Measurements from ENCODE around the gene TNN. TPM values are rescaled to one million over a fixed set of nuclear protein-coding genes. Genes with fewer than 3 reads are reported as not detected.

TNN gene
- total and polyA plus RNA-seq, 10 of the 15 experiments (the other 5 are each of a cell fraction or from before 2014, with no cell fraction given): 0.05 to 0.17 (median 0.11) TPM

DNA sequence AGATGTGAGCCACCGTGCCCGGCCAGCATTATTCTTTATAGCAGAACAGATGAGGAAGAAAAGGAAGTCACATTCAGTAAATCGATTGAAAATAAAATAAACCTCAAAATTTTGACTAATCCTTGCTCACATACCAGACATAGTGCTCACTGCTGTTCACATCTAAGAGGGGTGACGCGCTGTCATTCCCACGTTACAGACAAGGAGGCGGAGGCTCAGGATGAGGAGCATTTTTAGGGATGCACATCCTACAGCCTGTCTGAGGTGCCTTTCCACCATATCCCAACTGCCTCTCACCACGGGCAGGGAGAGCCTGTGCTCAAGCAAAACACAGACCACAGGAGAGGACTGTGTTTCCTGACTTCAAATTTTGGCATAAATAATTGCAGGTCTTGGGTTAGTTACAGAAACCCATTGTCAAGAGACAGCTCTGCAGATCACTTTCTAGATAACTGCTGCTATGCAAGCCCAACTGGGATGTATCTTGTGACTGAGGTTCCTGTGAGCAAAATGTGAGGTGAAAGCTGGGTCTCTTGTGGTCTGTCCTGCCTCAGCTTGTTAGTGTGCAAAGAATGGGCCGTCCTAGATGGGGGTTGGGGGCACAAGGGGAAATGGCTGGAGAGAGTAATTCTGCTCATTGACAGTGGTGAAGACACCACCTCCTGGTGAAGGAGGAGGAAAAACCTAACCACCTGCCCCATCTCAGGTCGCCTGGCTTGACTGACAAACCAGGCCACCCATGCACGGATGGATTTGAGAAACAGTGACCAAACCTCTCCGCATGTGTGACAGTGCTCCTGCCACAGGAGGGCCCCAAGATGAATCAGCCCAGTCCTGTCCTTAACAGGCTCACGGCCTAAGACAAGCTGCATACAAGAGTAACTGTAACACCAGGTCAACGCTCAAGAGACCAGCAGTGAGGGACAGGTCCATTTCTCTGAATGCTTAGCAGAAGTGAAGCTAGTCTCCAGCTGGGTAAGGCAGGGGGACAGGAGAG, 8.2 kb downstream of the TNN start (continued):
- TF ChIP-seq, protein P1, sequence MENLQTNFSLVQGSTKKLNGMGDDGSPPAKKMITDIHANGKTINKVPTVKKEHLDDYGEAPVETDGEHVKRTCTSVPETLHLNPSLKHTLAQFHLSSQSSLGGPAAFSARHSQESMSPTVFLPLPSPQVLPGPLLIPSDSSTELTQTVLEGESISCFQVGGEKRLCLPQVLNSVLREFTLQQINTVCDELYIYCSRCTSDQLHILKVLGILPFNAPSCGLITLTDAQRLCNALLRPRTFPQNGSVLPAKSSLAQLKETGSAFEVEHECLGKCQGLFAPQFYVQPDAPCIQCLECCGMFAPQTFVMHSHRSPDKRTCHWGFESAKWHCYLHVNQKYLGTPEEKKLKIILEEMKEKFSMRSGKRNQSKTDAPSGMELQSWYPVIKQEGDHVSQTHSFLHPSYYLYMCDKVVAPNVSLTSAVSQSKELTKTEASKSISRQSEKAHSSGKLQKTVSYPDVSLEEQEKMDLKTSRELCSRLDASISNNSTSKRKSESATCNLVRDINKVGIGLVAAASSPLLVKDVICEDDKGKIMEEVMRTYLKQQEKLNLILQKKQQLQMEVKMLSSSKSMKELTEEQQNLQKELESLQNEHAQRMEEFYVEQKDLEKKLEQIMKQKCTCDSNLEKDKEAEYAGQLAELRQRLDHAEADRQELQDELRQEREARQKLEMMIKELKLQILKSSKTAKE (IDR thresholded peaks at IDR 0.05; ENCODE audit: low read depth, poor library complexity, severe bottlenecking): no peak
- no peak for TF ChIP-seq NR2F1 (conservative IDR thresholded peaks at IDR 0.05)

DNA sequence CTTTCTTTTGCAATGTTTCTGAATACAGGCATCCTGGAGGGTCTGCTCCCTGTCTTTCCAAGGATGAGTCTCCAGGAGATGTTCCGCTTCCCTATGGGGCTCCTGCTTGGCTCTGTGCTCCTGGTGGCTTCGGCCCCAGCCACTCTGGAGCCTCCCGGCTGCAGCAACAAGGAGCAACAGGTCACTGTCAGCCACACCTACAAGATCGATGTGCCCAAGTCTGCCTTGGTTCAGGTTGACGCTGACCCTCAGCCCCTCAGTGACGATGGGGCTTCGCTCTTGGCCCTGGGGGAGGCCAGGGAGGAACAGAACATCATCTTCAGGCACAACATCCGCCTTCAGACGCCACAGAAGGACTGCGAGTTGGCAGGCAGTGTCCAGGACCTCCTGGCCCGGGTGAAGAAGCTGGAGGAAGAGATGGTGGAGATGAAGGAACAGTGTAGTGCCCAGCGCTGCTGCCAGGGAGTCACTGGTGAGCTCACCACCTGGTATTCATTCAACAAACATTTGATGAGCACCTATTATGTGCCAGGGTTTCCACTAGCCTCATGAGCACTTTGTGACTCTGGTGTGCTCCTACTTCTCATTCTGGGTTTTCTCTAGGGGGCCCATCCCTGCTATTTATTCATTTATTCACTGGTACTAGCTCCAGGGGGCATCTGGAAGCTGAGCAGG, 9.9 kb downstream of the TNN start:
- Histone ChIP-seq H4K20me1 (ENCODE audit: control insufficient read depth, insufficient read depth) (no peaks in the 10 kb centered on the region; the same call in 1 of the 2 replicates), H3K9ac (ENCODE audit: control insufficient read depth, insufficient read depth, low read length) (no peak overlapping the region), H3K4me2 (ENCODE audit: control insufficient read depth, insufficient read depth) (no peak overlapping the region), H3K27me3 (replicated peaks in 1 of 2; ENCODE audit: control insufficient read depth in 2 of 2, insufficient read depth in 2 of 2, low read length in 1 of 2) (peaks cover 0 to 2% of the 10 kb centered on the region in 2 experiments; a peak in 2 of 4 replicates), H3K4me3 (no peak overlapping the region), H3K36me3 (ENCODE audit: control insufficient read depth in 2 of 2, insufficient read depth in 2 of 2, low read length in 1 of 2) (no peaks in the 10 kb centered on the region), H2AFZ (ENCODE audit: control insufficient read depth, low read depth, low read length) (no peak overlapping the region), H3K4me1 (ENCODE audit: control insufficient read depth, insufficient read depth, low read length) (no peaks in the 10 kb centered on the region), H3K79me2 (ENCODE audit: control insufficient read depth, insufficient read depth, low read length) (no peaks in the 10 kb centered on the region), H3K27ac (ENCODE audit: control insufficient read depth, insufficient read depth) (no peak overlapping the region), H3K9me3 (replicated peaks; ENCODE audit: control insufficient read depth, insufficient read depth, low read length) (no peaks in the 10 kb centered on the region)
- ATAC-seq (no peak), FAIRE-seq (no peak), DNase-seq (ENCODE audit: low read depth, low spot score) (no peak)
- POLR2A ChIA-PET: no interaction called here
- in situ Hi-C loops (cut with MboI): no loop called here
- intact Hi-C loops (cut with micrococcal nuclease; ENCODE audit: unreplicated experiment): no loop called here
- CTCF ChIA-PET: interaction anchor here (0.7 kb wide), 1 partner anchor 747 kb away, joined by 3 read pairs; no protein-coding TSS in a partner anchor
- RAD21 ChIA-PET (ENCODE audit: unreplicated experiment): no interaction called here
- SMC1A ChIA-PET (ENCODE audit: uncharacterized antibody, unreplicated experiment): interaction anchor here (1.0 kb wide), 1 partner anchor 48 kb away, joined by 3 read pairs; no protein-coding TSS in a partner anchor
- 42% methylated on average over 12 of the region's 12 CpGs for WGBS (ENCODE audit: insufficient coverage, insufficient replicate concordance, low lambda C conversion rate, missing lambda C conversion rate)
- no TSS peak for BruUV-seq (replicated peaks)
- no peak for TF ChIP-seq FOS (IDR thresholded peaks at IDR 0.05; ENCODE audit: borderline replicate concordance, extremely low read depth, insufficient read length)
- TF ChIP-seq, protein P2, sequence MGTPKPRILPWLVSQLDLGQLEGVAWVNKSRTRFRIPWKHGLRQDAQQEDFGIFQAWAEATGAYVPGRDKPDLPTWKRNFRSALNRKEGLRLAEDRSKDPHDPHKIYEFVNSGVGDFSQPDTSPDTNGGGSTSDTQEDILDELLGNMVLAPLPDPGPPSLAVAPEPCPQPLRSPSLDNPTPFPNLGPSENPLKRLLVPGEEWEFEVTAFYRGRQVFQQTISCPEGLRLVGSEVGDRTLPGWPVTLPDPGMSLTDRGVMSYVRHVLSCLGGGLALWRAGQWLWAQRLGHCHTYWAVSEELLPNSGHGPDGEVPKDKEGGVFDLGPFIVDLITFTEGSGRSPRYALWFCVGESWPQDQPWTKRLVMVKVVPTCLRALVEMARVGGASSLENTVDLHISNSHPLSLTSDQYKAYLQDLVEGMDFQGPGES (IDR thresholded peaks at IDR 0.05): no peak
- no peak for TF ChIP-seq MTA3 (IDR thresholded peaks at IDR 0.05; ENCODE audit: borderline replicate concordance, low read length)
- TF ChIP-seq, protein P1 (IDR thresholded peaks at IDR 0.05; ENCODE audit: low read depth, poor library complexity, severe bottlenecking): no peak
- no peak for TF ChIP-seq PKNOX1 (IDR thresholded peaks at IDR 0.05)
- TF ChIP-seq WRNIP1 (IDR thresholded peaks at IDR 0.05; ENCODE audit: borderline replicate concordance, low read depth, low read length): no peak
- TF ChIP-seq TBL1XR1 (IDR thresholded peaks at IDR 0.05; ENCODE audit: low read depth, low read length): no peak

Data from GM12878 (cell line).